IMR-90 (cell line): ENCODE measurements around the gene ZFYVE1. TPM values are rescaled to one million over a fixed set of nuclear protein-coding genes. Genes with fewer than 3 reads are reported as not detected.
"Not testable (repeated sequence)": the region's sequence is repeated elsewhere in the genome, so short reads cannot be mapped to it uniquely, and the experiment has no call there.

Experiments used
- ATAC-seq: fragments of 200-7000 bp; cut with Tn5 transposase; 2 replicates; pipeline ENCODE4 v1.9.1; 2020; ENCODE audit warnings: low read depth, mild to moderate bottlenecking, moderate library complexity
- BruUV-seq: library from RNA; stranded (reverse); fragments of 400-500 nt; replicated peaks from 2 replicates; lab custom pipeline; 2021; lab: Mats Ljungman, UMichigan
- CTCF ChIA-PET: fragments of 300-600 bp; formaldehyde crosslinking; extraction: SDS; loops from one replicate; lab custom pipeline; 2021; ENCODE audit warnings: antibody characterized with exemption; lab: Yijun Ruan, JAX
- POLR2A ChIA-PET: fragments of 300-600 bp; sonication (Branson Sonifier 250); formaldehyde crosslinking; loops from one replicate; lab custom pipeline; 2022; ENCODE audit warnings: antibody characterized with exemption; ENCODE audit not compliant: unreplicated experiment; lab: Charles Lee
- DNase-seq: peaks from one replicate; pipeline ENCODE4 v3.0.0; 2013
- H2AFZ ChIP-seq: replicated peaks from 2 replicates; pipeline ENCODE3; 2013; ENCODE audit warnings: low read length, mild to moderate bottlenecking; ENCODE audit not compliant: poor library complexity
- H2AK5ac ChIP-seq: 2 replicates; pipeline ENCODE4 v1.6.1; 2013; ENCODE audit warnings: low read depth, low read length, inconsistent platforms
- H2AK9ac ChIP-seq: replicated peaks from 2 replicates; pipeline ENCODE3; 2013; ENCODE audit warnings: mild to moderate bottlenecking, low read depth, low read length, moderate library complexity; ENCODE audit not compliant: poor library complexity
- H2BK120ac ChIP-seq: 2 replicates; pipeline ENCODE4 v1.6.1; 2013; ENCODE audit warnings: low read depth, low read length, inconsistent platforms
- H2BK15ac ChIP-seq: 3 replicates; pipeline ENCODE4 v1.6.1; 2013; ENCODE audit warnings: low read depth, low read length, inconsistent platforms
- H2BK20ac ChIP-seq: 2 replicates; pipeline ENCODE4 v1.6.1; 2013; ENCODE audit warnings: low read depth, mild to moderate bottlenecking, inconsistent platforms, low read length, moderate library complexity
- H2BK5ac ChIP-seq: 2 replicates; pipeline ENCODE4 v1.6.1; 2013; ENCODE audit warnings: mild to moderate bottlenecking, low read depth, low read length, inconsistent platforms; ENCODE audit not compliant: poor library complexity, severe bottlenecking
- H3K14ac ChIP-seq: replicated peaks from 2 replicates; pipeline ENCODE4 v1.6.1; 2013; ENCODE audit warnings: low read depth, low read length, inconsistent platforms
- H3K18ac ChIP-seq: 2 replicates; pipeline ENCODE4 v1.6.1; 2013; ENCODE audit warnings: low read depth, low read length, control low read depth
- H3K23ac ChIP-seq: 2 replicates; pipeline ENCODE4 v1.6.1; 2013; ENCODE audit warnings: low read depth, low read length, inconsistent platforms
- H3K27ac ChIP-seq: 2 replicates; pipeline ENCODE4 v1.5.1; 2013; ENCODE audit warnings: mild to moderate bottlenecking, control low read depth, low read length; ENCODE audit not compliant: insufficient read depth
- H3K27me3 ChIP-seq: 2 replicates; pipeline ENCODE4 v1.6.1; 2013; ENCODE audit warnings: low read length; ENCODE audit not compliant: control insufficient read depth, insufficient read depth
- H3K36me3 ChIP-seq: 2 replicates; pipeline ENCODE4 v1.6.1; 2013; ENCODE audit warnings: low read length, mixed read lengths; ENCODE audit not compliant: control insufficient read depth, insufficient read depth
- H3K4ac ChIP-seq: 2 replicates; pipeline ENCODE4 v1.6.1; 2013; ENCODE audit warnings: low read depth, low read length, inconsistent platforms
- H3K4me1 ChIP-seq: 2 replicates; pipeline ENCODE4 v1.6.1; 2013; ENCODE audit warnings: low read length, mixed read lengths; ENCODE audit not compliant: control insufficient read depth, insufficient read depth
- H3K4me2 ChIP-seq: 2 replicates; pipeline ENCODE4 v1.6.1; 2013; ENCODE audit warnings: low read depth, mild to moderate bottlenecking, control low read depth, low read length, moderate library complexity
- H3K4me3 ChIP-seq: 2 replicates; pipeline ENCODE4 v1.5.1; 2013; ENCODE audit warnings: low read depth, mild to moderate bottlenecking, control low read depth, low read length, moderate library complexity; ENCODE audit not compliant: insufficient read depth
- H3K56ac ChIP-seq: 2 replicates; pipeline ENCODE4 v1.6.1; 2013; ENCODE audit warnings: low read length, inconsistent platforms; ENCODE audit not compliant: insufficient read depth; ENCODE audit errors: extremely low read depth
- H3K79me1 ChIP-seq, 2 experiments: 2 replicates each; pipeline ENCODE4 v1.6.1; 2013; ENCODE audit warnings: low read length in 2 of 2, inconsistent platforms in 1 of 2, low read depth in 1 of 2
- H3K9ac ChIP-seq: 2 replicates; pipeline ENCODE4 v1.6.1; 2013; ENCODE audit warnings: low read depth, low read length, control low read depth
- H3K9me1 ChIP-seq: 2 replicates; pipeline ENCODE4 v1.6.1; 2013; ENCODE audit warnings: low read length, inconsistent platforms; ENCODE audit not compliant: insufficient read depth
- H3K9me3 ChIP-seq: 2 replicates; pipeline ENCODE4 v1.6.1; 2013; ENCODE audit warnings: low read length; ENCODE audit not compliant: control insufficient read depth, insufficient read depth
- H4K20me1 ChIP-seq: 2 replicates; pipeline ENCODE4 v1.6.1; 2013; ENCODE audit warnings: low read length, inconsistent platforms; ENCODE audit not compliant: insufficient read depth
- H4K5ac ChIP-seq: 2 replicates; pipeline ENCODE4 v1.6.1; 2013; ENCODE audit warnings: mild to moderate bottlenecking, low read depth, low read length, control low read depth
- H4K8ac ChIP-seq, 2 experiments: 2 replicates each; pipeline ENCODE4 v1.6.1; 2013; ENCODE audit warnings: low read depth in 2 of 2, low read length in 2 of 2, control low read depth in 1 of 2, inconsistent platforms in 1 of 2
- H4K91ac ChIP-seq: 2 replicates; pipeline ENCODE4 v1.6.1; 2013; ENCODE audit warnings: low read depth, low read length, inconsistent platforms; ENCODE audit not compliant: insufficient read depth
- CEBPB ChIP-seq: IDR thresholded peaks from 2 replicates; pipeline ENCODE4 v1.6.1; 2012; ENCODE audit warnings: low read depth, low read length, improper control_type of control experiment
- FOS ChIP-seq: fragments of 150-350 bp; IDR thresholded peaks from 2 replicates; pipeline ENCODE4 v1.6.1; 2016; ENCODE audit warnings: low read depth, low read length
- MXI1 ChIP-seq: IDR thresholded peaks from 2 replicates; pipeline ENCODE4 v1.6.1; 2012; ENCODE audit warnings: low read depth, mild to moderate bottlenecking, low read length, moderate library complexity, borderline replicate concordance
- SMC3 ChIP-seq: fragments of 150-350 bp; IDR thresholded peaks from 2 replicates; pipeline ENCODE4 v1.6.1; 2016; ENCODE audit warnings: low read depth, mild to moderate bottlenecking, antibody characterized with exemption, low read length, moderate library complexity
- WGBS, 2 experiments: methylation state at CpG; one replicate each; pipeline versions ENCODE4 v1.1.5 to v1.1.7; 2013; ENCODE audit warnings: missing lambda C conversion rate in 2 of 2; ENCODE audit not compliant: insufficient read length in 1 of 2; ENCODE audit errors: extremely low coverage in 2 of 2; 5-methylcytosine and 5-hydroxymethylcytosine counted together
- dilution Hi-C: fragments of 300-500 bp; cut with HindIII; formaldehyde crosslinking; loops from one replicate; pipeline ENCODE4 v1.14.3; 2018; ENCODE audit warnings: low sequenced_read_pairs; ENCODE audit not compliant: unreplicated experiment
- in situ Hi-C: fragments of 300-500 bp; cut with MboI; formaldehyde crosslinking; loops from 3 replicates; pipeline ENCODE4 v1.14.3; 2019; ENCODE audit warnings: low sequenced_read_pairs, inconsistent platforms, mixed read lengths
- intact Hi-C: fragments of 100-400 bp; cut with micrococcal nuclease; formaldehyde crosslinking; loops from 2 replicates; pipeline ENCODE4 v1.10.0; 2022
- polyA plus RNA-seq, 3 experiments: library from polyadenylated mRNA; depleted of rRNA; stranded (reverse); fragments of >200 nt; gene quantifications; 2 replicates each; pipeline ENCODE4 v1.2.3, GENCODE V29; 2012; ENCODE audit warnings: low replicate concordance in 1 of 3
- total RNA-seq: library from RNA; depleted of rRNA; stranded (reverse); fragments of >200 nt; gene quantifications from 2 replicates; pipeline ENCODE4 v1.2.3, GENCODE V29; 2012

ZFYVE1 gene
- total and polyA plus RNA-seq, 2 of the 4 experiments (the other 2 are of a cell fraction) = 12.2 to 14.2 TPM

- Histone ChIP-seq H3K14ac (no peak overlapping the region), H2BK120ac (no peak overlapping the region), H2AK5ac (no peak overlapping the region), H3K9ac (no peak overlapping the region), H2BK15ac (no peak overlapping the region), H3K4ac (no peak overlapping the region), H2AFZ (no peak overlapping the region), H3K79me1 (no peaks in the 10 kb centered on the region; a peak in 1 of 4 replicates), H3K27ac (no peak overlapping the region), H4K91ac (no peak overlapping the region), H2AK9ac (no peak overlapping the region), H3K18ac (no peak overlapping the region), H3K36me3 (peaks cover 13% of the 10 kb centered on the region), H3K56ac (no peak overlapping the region), H3K9me3 (no peaks in the 10 kb centered on the region), H2BK20ac (no peak overlapping the region), H4K8ac (no peak overlapping the region), H3K27me3 (no peaks in the 10 kb centered on the region), H3K4me3 (no peak overlapping the region), H3K9me1 (peaks cover 21% of the 10 kb centered on the region), H3K4me2 (no peak overlapping the region), H2BK5ac (no peak overlapping the region), H3K4me1 (0 out of 2 replicates have a peak, but pooled peaks cover 5% of the 10 kb centered on the region), H3K23ac (no peak overlapping the region), H4K20me1 (peaks cover 3% of the 10 kb centered on the region; the same call in 1 of the 2 replicates), H4K5ac (no peak overlapping the region)
- ATAC-seq (peak; percentile 80), DNase-seq (peak; percentile 95)
- no peak for TF ChIP-seq MXI1
- no peak for TF ChIP-seq CEBPB
- no peak for TF ChIP-seq SMC3
- no peak for TF ChIP-seq FOS
- intact Hi-C loops (no loop called here), in situ Hi-C loops (no loop called here), dilution Hi-C loops (no loop called here)
- ChIA-PET CTCF (interaction anchor here (0.6 to 1.8 kb wide), 4 partner anchors 15 to 508 kb away, joined by 3 to 6 read pairs (median 4); no protein-coding TSS in a partner anchor), POLR2A (no interaction called here)
- WGBS, 2 experiments = no CpG with 5 or more reads among the region's 6 CpGs
- no TSS peak for BruUV-seq
Observed at GRCh38 chr14:72962829-72963312, 64.0 kb downstream of the ZFYVE1 start.

- peak; percentile 31 for ATAC-seq
- CTCF ChIA-PET = interaction anchor here (0.8 to 1.8 kb wide), 3 partner anchors 14 to 508 kb away, joined by 3 to 6 read pairs (median 6); no protein-coding TSS in a partner anchor
Observed at GRCh38 chr14:72962336-72962754, 64.6 kb downstream of the ZFYVE1 start.

More at GRCh38 chr14:72962336-72962754, 64.6 kb downstream of the ZFYVE1 start:
- H3K4me3 ChIP-seq, H3K27ac ChIP-seq, H2BK20ac ChIP-seq, POLR2A ChIA-PET, H2AK9ac ChIP-seq, H2AK5ac ChIP-seq, H3K18ac ChIP-seq, dilution Hi-C loops, in situ Hi-C loops, H2BK120ac ChIP-seq, H4K8ac ChIP-seq, H3K4me2 ChIP-seq, H3K4ac ChIP-seq, H2BK5ac ChIP-seq, H3K79me1 ChIP-seq, H3K14ac ChIP-seq, H4K20me1 ChIP-seq, BruUV-seq, intact Hi-C loops, H2BK15ac ChIP-seq, H4K5ac ChIP-seq, H4K91ac ChIP-seq, H3K56ac ChIP-seq, H3K9ac ChIP-seq, H3K27me3 ChIP-seq, H3K4me1 ChIP-seq, H3K23ac ChIP-seq, H3K9me3 ChIP-seq: not testable (repeated sequence)
- H3K9me1 ChIP-seq = peaks cover 21% of the 10 kb centered on the region
- H2AFZ ChIP-seq = peak overlapping the region; percentile 18
- WGBS, 2 experiments = 92% methylated on average over 4 of the region's 10 CpGs; no CpG with 5 or more reads in 1 of the 2 experiments
- peak; percentile 81 for DNase-seq
- peaks cover 16% of the 10 kb centered on the region for H3K36me3 ChIP-seq
